HL-60 (cell line): ENCODE data around the gene MET.

Experiments used
- GABPA ChIP-seq: IDR thresholded peaks from 2 replicates; pipeline ENCODE4 v1.6.1; 2012; ENCODE audit warnings: low read depth
- POLR2AphosphoS5 ChIP-seq: IDR thresholded peaks from 2 replicates; pipeline ENCODE4 v1.6.1; 2012; ENCODE audit warnings: low read depth
- TF ChIP-seq, protein P1 (sequence below): IDR thresholded peaks from one replicate; pipeline ENCODE4 v1.5.1; 2011; ENCODE audit warnings: low read length, control low read depth, inconsistent platforms; ENCODE audit not compliant: insufficient read depth
- TF ChIP-seq, protein P2 (sequence below): IDR thresholded peaks from 2 replicates; pipeline ENCODE4 v1.6.1; 2012; ENCODE audit warnings: low read depth; ENCODE audit not compliant: insufficient replicate concordance

DNA sequence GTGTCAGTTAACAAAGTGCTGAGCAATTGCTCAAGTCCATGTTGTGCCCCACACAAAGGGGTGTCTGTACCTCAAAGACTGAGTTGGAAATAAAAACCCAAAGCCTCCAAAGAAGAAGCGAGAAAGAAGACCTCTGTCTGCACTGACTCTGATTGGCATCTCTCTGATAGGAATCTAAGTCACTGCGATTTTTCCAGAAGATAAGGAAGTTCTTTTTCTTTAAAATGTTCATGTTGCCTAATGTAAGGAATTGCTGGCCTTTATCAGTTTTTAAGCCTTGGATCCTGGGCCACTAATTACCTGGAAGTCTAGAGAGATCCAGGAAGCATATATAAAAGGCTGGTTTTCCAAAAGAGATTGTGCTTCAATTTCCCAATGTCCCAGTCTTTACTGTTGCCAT is 24.1 kb upstream of the MET start:
- TF ChIP-seq POLR2AphosphoS5 (no peak), GABPA (no peak)
- TF ChIP-seq, protein P1, sequence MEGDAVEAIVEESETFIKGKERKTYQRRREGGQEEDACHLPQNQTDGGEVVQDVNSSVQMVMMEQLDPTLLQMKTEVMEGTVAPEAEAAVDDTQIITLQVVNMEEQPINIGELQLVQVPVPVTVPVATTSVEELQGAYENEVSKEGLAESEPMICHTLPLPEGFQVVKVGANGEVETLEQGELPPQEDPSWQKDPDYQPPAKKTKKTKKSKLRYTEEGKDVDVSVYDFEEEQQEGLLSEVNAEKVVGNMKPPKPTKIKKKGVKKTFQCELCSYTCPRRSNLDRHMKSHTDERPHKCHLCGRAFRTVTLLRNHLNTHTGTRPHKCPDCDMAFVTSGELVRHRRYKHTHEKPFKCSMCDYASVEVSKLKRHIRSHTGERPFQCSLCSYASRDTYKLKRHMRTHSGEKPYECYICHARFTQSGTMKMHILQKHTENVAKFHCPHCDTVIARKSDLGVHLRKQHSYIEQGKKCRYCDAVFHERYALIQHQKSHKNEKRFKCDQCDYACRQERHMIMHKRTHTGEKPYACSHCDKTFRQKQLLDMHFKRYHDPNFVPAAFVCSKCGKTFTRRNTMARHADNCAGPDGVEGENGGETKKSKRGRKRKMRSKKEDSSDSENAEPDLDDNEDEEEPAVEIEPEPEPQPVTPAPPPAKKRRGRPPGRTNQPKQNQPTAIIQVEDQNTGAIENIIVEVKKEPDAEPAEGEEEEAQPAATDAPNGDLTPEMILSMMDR = no peak
- TF ChIP-seq, protein P2, sequence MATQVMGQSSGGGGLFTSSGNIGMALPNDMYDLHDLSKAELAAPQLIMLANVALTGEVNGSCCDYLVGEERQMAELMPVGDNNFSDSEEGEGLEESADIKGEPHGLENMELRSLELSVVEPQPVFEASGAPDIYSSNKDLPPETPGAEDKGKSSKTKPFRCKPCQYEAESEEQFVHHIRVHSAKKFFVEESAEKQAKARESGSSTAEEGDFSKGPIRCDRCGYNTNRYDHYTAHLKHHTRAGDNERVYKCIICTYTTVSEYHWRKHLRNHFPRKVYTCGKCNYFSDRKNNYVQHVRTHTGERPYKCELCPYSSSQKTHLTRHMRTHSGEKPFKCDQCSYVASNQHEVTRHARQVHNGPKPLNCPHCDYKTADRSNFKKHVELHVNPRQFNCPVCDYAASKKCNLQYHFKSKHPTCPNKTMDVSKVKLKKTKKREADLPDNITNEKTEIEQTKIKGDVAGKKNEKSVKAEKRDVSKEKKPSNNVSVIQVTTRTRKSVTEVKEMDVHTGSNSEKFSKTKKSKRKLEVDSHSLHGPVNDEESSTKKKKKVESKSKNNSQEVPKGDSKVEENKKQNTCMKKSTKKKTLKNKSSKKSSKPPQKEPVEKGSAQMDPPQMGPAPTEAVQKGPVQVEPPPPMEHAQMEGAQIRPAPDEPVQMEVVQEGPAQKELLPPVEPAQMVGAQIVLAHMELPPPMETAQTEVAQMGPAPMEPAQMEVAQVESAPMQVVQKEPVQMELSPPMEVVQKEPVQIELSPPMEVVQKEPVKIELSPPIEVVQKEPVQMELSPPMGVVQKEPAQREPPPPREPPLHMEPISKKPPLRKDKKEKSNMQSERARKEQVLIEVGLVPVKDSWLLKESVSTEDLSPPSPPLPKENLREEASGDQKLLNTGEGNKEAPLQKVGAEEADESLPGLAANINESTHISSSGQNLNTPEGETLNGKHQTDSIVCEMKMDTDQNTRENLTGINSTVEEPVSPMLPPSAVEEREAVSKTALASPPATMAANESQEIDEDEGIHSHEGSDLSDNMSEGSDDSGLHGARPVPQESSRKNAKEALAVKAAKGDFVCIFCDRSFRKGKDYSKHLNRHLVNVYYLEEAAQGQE = no peak
